GM18505 (cell line): ENCODE measurements around the gene SH3PXD2B.
A peak's percentile ranks its signal among the peaks of the same experiment; 100 is the strongest.

Source experiments
- ATAC-seq: cut with Tn5 transposase; IDR thresholded peaks from one replicate; pipeline ENCODE4 v1.9.1; 2021; ENCODE audit not compliant: unreplicated experiment
- POLR2A ChIP-seq: IDR thresholded peaks from 4 replicates; pipeline ENCODE4 v1.6.1; 2011; ENCODE audit warnings: borderline replicate concordance; ENCODE audit not compliant: insufficient read depth, insufficient read length; ENCODE audit errors: extremely low read depth

Gene SH3PXD2B

GRCh38 chr5:172454358-172455086 lies at the start of gene SH3PXD2B:
TSS of gene SH3PXD2B (minus strand) at chr5:172454525. CDS start at chr5:172454352, 173 bp downstream.
- TF ChIP-seq POLR2A, result no peak
- ATAC-seq, result peak; percentile 53

GRCh38 chr5:172502969-172503368 lies 48.6 kb upstream of the SH3PXD2B start:
- ATAC-seq, result no peak
- TF ChIP-seq POLR2A, result no peak

GRCh38 chr5:172502410-172502809 lies 48.1 kb upstream of the SH3PXD2B start:
- no peak for ATAC-seq

GRCh38 chr5:172501708-172502320 lies 47.5 kb upstream of the SH3PXD2B start:
- ATAC-seq, result no peak
- TF ChIP-seq POLR2A, result no peak

More at GRCh38 chr5:172502410-172502809, 48.1 kb upstream of the SH3PXD2B start:
- no peak for TF ChIP-seq POLR2A

- ATAC-seq, result no peak
- no peak for TF ChIP-seq POLR2A
Observed at GRCh38 chr5:172499287-172499686, 45.0 kb upstream of the SH3PXD2B start.

GRCh38 chr5:172498431-172499129 lies 44.3 kb upstream of the SH3PXD2B start:
- no peak for TF ChIP-seq POLR2A
- no peak for ATAC-seq

GRCh38 chr5:172497591-172498255 lies 43.4 kb upstream of the SH3PXD2B start:
- no peak for TF ChIP-seq POLR2A
- no peak for ATAC-seq

- ATAC-seq, result no peak
- TF ChIP-seq POLR2A, result no peak
Observed at GRCh38 chr5:172496671-172497371, 42.5 kb upstream of the SH3PXD2B start.

- no peak for TF ChIP-seq POLR2A
Observed at GRCh38 chr5:172494630-172495505, 40.5 kb upstream of the SH3PXD2B start.

GRCh38 chr5:172493906-172494305 lies 39.6 kb upstream of the SH3PXD2B start:
- no peak for TF ChIP-seq POLR2A
- ATAC-seq, result no peak

More at GRCh38 chr5:172494630-172495505, 40.5 kb upstream of the SH3PXD2B start:
- ATAC-seq, result no peak

- no peak for ATAC-seq
Observed at GRCh38 chr5:172493461-172493860, 39.1 kb upstream of the SH3PXD2B start.

GRCh38 chr5:172493002-172493401 lies 38.7 kb upstream of the SH3PXD2B start:
- no peak for TF ChIP-seq POLR2A

More at GRCh38 chr5:172493461-172493860, 39.1 kb upstream of the SH3PXD2B start:
- TF ChIP-seq POLR2A, result no peak

More at GRCh38 chr5:172493002-172493401, 38.7 kb upstream of the SH3PXD2B start:
- no peak for ATAC-seq
